HG02798 (cell line): ENCODE measurements around the gene DHODH.
A peak's percentile ranks its signal among the peaks of the same experiment; 100 is the strongest.
"Not testable (repeated sequence)": the region's sequence is repeated elsewhere in the genome, so short reads cannot be mapped to it uniquely, and the experiment has no call there.

Experiments used
- ATAC-seq: cut with Tn5 transposase; IDR thresholded peaks from one replicate; pipeline ENCODE4 v1.9.1; 2021; ENCODE audit warnings: mild to moderate bottlenecking; ENCODE audit not compliant: unreplicated experiment, poor library complexity

Gene DHODH

GRCh38 chr16:72008424-72009216, at the start of gene DHODH:
Gene DHODH (plus strand): TSS chr16:72008744. CDS start chr16:72008765, 21 bp downstream.
- ATAC-seq = peak; percentile 100

- peak; percentile 83 for ATAC-seq
Observed at GRCh38 chr16:71961066-71962039, 47.2 kb upstream of the DHODH start.

GRCh38 chr16:71963125-71963875, 45.2 kb upstream of the DHODH start:
- ATAC-seq = no peak

- no peak for ATAC-seq
Observed at GRCh38 chr16:71965223-71965622, 43.3 kb upstream of the DHODH start.

GRCh38 chr16:71966932-71967331, 41.6 kb upstream of the DHODH start:
- ATAC-seq = no peak

- ATAC-seq = no peak
Observed at GRCh38 chr16:71969353-71969752, 39.2 kb upstream of the DHODH start.

- no peak for ATAC-seq
Observed at GRCh38 chr16:71971571-71971970, 37.0 kb upstream of the DHODH start.

GRCh38 chr16:71972356-71972755, 36.2 kb upstream of the DHODH start:
- ATAC-seq = no peak

GRCh38 chr16:71973001-71973400, 35.5 kb upstream of the DHODH start:
- ATAC-seq = no peak

- no peak for ATAC-seq
Observed at GRCh38 chr16:71974068-71974818, 34.3 kb upstream of the DHODH start.

GRCh38 chr16:71985262-71985974, 23.1 kb upstream of the DHODH start:
- no peak for ATAC-seq

- no peak for ATAC-seq
Observed at GRCh38 chr16:71986131-71986530, 22.4 kb upstream of the DHODH start.

- ATAC-seq = no peak
Observed at GRCh38 chr16:71995038-71995437, 13.5 kb upstream of the DHODH start.

- not testable (repeated sequence) for ATAC-seq
Observed at GRCh38 chr16:71997578-71997977, 11.0 kb upstream of the DHODH start.

GRCh38 chr16:72001180-72001874, 7.2 kb upstream of the DHODH start:
- no peak for ATAC-seq

GRCh38 chr16:72002619-72003018, 5.9 kb upstream of the DHODH start:
- no peak for ATAC-seq

GRCh38 chr16:72008065-72008423, 500 bp upstream of the DHODH start:
- ATAC-seq = not testable (repeated sequence)

GRCh38 chr16:72009779-72010178, 1.2 kb downstream of the DHODH start:
- no peak for ATAC-seq

GRCh38 chr16:72012607-72013006, 4.1 kb downstream of the DHODH start:
- ATAC-seq = no peak
